Fibroblast of lung (primary cell): ENCODE measurements around the gene ARPP21.

ENCODE experiments used
- CTCF ChIP-seq, 2 donors: IDR thresholded peaks in 1 of 2; conservative IDR thresholded peaks in 1 of 2; 1 replicate in 1 of 2; 2 replicates in 1 of 2; pipeline ENCODE4 v1.5.1; 2011 to 2012; ENCODE audit warnings: low read length in 2 of 2, control low read depth in 1 of 2, inconsistent platforms in 1 of 2, low read depth in 1 of 2, mild to moderate bottlenecking in 1 of 2
- EZH2 ChIP-seq: IDR thresholded peaks from 2 replicates; pipeline ENCODE4 v1.5.1; 2012; ENCODE audit warnings: low read length, control low read depth, mild to moderate bottlenecking; ENCODE audit errors: missing control alignments

- TF ChIP-seq CTCF (conservative IDR thresholded peaks at IDR 0.05 in 1 of 2, IDR thresholded peaks at IDR 0.05 in 1 of 2; ENCODE audit: low read depth in 1 of 2, low read length in 2 of 2) = no peak
- TF ChIP-seq EZH2 = no peak
Observed at GRCh38 chr3:35666888-35667287, 27.6 kb downstream of the ARPP21 start.
